ENCODE data around the gene RAPGEF4.
"Not testable (repeated sequence)": the region's sequence is repeated elsewhere in the genome, so short reads cannot be mapped to it uniquely, and the experiment has no call there.

Gene RAPGEF4

GRCh38 chr2:172726172-172726735 is 9.4 kb upstream of the RAPGEF4 start:
- DNase-seq (ENCODE audit: low read depth), result no peak

- DNase-seq (ENCODE audit: low read depth), result no peak
Measured at GRCh38 chr2:172730411-172730810, 5.2 kb upstream of the RAPGEF4 start.

- no peak for DNase-seq (ENCODE audit: low read depth)
Measured at GRCh38 chr2:172734711-172735581, 699 bp upstream of the RAPGEF4 start.

- no peak for DNase-seq (ENCODE audit: low read depth)
Measured at GRCh38 chr2:172736424-172737174, 954 bp downstream of the RAPGEF4 start.

- DNase-seq (ENCODE audit: low read depth), result no peak
Measured at GRCh38 chr2:172739661-172740266, 4.1 kb downstream of the RAPGEF4 start.

- DNase-seq (ENCODE audit: low read depth), result no peak
Measured at GRCh38 chr2:172740856-172741255, 5.2 kb downstream of the RAPGEF4 start.

GRCh38 chr2:172742931-172743540 is 7.4 kb downstream of the RAPGEF4 start:
- DNase-seq (ENCODE audit: low read depth), result no peak

- DNase-seq (ENCODE audit: low read depth), result no peak
Measured at GRCh38 chr2:172743898-172744297, 8.3 kb downstream of the RAPGEF4 start.

- DNase-seq (ENCODE audit: low read depth), result no peak
Measured at GRCh38 chr2:172745636-172746035, 10.0 kb downstream of the RAPGEF4 start.

- not testable (repeated sequence) for DNase-seq (ENCODE audit: low read depth)
Measured at GRCh38 chr2:172748543-172748942, 12.9 kb downstream of the RAPGEF4 start.

- DNase-seq (ENCODE audit: low read depth), result no peak
Measured at GRCh38 chr2:172749388-172749787, 13.7 kb downstream of the RAPGEF4 start.

GRCh38 chr2:172751564-172751963 is 15.9 kb downstream of the RAPGEF4 start:
- DNase-seq (ENCODE audit: low read depth), result no peak

GRCh38 chr2:172753610-172754009 is 18.0 kb downstream of the RAPGEF4 start:
- no peak for DNase-seq (ENCODE audit: low read depth)

- no peak for DNase-seq (ENCODE audit: low read depth)
Measured at GRCh38 chr2:172759441-172759840, 23.8 kb downstream of the RAPGEF4 start.

- DNase-seq (ENCODE audit: low read depth), result no peak
Measured at GRCh38 chr2:172761306-172761705, 25.7 kb downstream of the RAPGEF4 start.

- DNase-seq (ENCODE audit: low read depth), result no peak
Measured at GRCh38 chr2:172762574-172762973, 26.9 kb downstream of the RAPGEF4 start.

GRCh38 chr2:172763079-172763478 is 27.4 kb downstream of the RAPGEF4 start:
- DNase-seq (ENCODE audit: low read depth), result no peak

- DNase-seq (ENCODE audit: low read depth), result no peak
Measured at GRCh38 chr2:172765662-172766061, 30.0 kb downstream of the RAPGEF4 start.

- no peak for DNase-seq (ENCODE audit: low read depth)
Measured at GRCh38 chr2:172768401-172768800, 32.8 kb downstream of the RAPGEF4 start.

GRCh38 chr2:172769879-172770278 is 34.2 kb downstream of the RAPGEF4 start:
- DNase-seq (ENCODE audit: low read depth), result no peak

GRCh38 chr2:172770887-172771286 is 35.2 kb downstream of the RAPGEF4 start:
- DNase-seq (ENCODE audit: low read depth), result no peak

GRCh38 chr2:172772633-172773032 is 37.0 kb downstream of the RAPGEF4 start:
- no peak for DNase-seq (ENCODE audit: low read depth)
